Measurements from ENCODE around the gene SALL4. TPM values are rescaled to one million over a fixed set of nuclear protein-coding genes. Genes with fewer than 3 reads are reported as not detected.
"Not testable (repeated sequence)": the region's sequence is repeated elsewhere in the genome, so short reads cannot be mapped to it uniquely, and the experiment has no call there.

SALL4 gene
- total and polyA plus RNA-seq, 2 experiments from 2014 or later: 13.6 to 49.5 TPM

GRCh38 chr20:51740838-51741237 lies 61.5 kb downstream of the SALL4 start:
- no peak overlapping the region for H3K4me3 ChIP-seq
- no peak overlapping the region for H3K27ac ChIP-seq
- H3K9me3 ChIP-seq (ENCODE audit: low read depth): no peaks in the 10 kb centered on the region
- no peaks in the 10 kb centered on the region for H3K36me3 ChIP-seq
- no peak for TF ChIP-seq CTCF (IDR thresholded peaks at IDR 0.05; ENCODE audit: low read depth, low read length)
- DNase-seq (ENCODE audit: low read depth in 1 of 2, low spot score in 1 of 2): no peak
- no peaks in the 10 kb centered on the region for H3K4me1 ChIP-seq (ENCODE audit: low read depth)
- no peaks in the 10 kb centered on the region for H3K27me3 ChIP-seq

- H3K27me3 ChIP-seq; DNase-seq (ENCODE audit: low read depth in 1 of 2, low spot score in 1 of 2); H3K36me3 ChIP-seq; H3K4me1 ChIP-seq (ENCODE audit: low read depth); H3K27ac ChIP-seq; H3K4me3 ChIP-seq; H3K9me3 ChIP-seq (ENCODE audit: low read depth): not testable (repeated sequence)
These were observed 62.0 kb downstream of the SALL4 start for GRCh38 chr20:51740308-51740707.

- H3K27me3 ChIP-seq: no peaks in the 10 kb centered on the region
- no peak for TF ChIP-seq CTCF (IDR thresholded peaks at IDR 0.05; ENCODE audit: low read depth, low read length)
- no peaks in the 10 kb centered on the region for H3K4me1 ChIP-seq (ENCODE audit: low read depth)
- H3K36me3 ChIP-seq: no peaks in the 10 kb centered on the region
- no peak for DNase-seq (ENCODE audit: low read depth in 1 of 2, low spot score in 1 of 2)
- no peak overlapping the region for H3K4me3 ChIP-seq
- no peak overlapping the region for H3K27ac ChIP-seq
- H3K9me3 ChIP-seq (ENCODE audit: low read depth): no peaks in the 10 kb centered on the region
These were observed 62.5 kb downstream of the SALL4 start for GRCh38 chr20:51739722-51740249.

- DNase-seq (ENCODE audit: low read depth in 1 of 2, low spot score in 1 of 2): no peak
- TF ChIP-seq CTCF (IDR thresholded peaks at IDR 0.05; ENCODE audit: low read depth, low read length): no peak
- no peaks in the 10 kb centered on the region for H3K36me3 ChIP-seq
- H3K27ac ChIP-seq: no peak overlapping the region
- H3K4me3 ChIP-seq: no peak overlapping the region
- no peaks in the 10 kb centered on the region for H3K4me1 ChIP-seq (ENCODE audit: low read depth)
- H3K9me3 ChIP-seq (ENCODE audit: low read depth): no peaks in the 10 kb centered on the region
- no peaks in the 10 kb centered on the region for H3K27me3 ChIP-seq
These were observed 63.4 kb downstream of the SALL4 start for GRCh38 chr20:51738877-51739447.

GRCh38 chr20:51738261-51738660 lies 64.1 kb downstream of the SALL4 start:
- not testable (repeated sequence) for DNase-seq (ENCODE audit: low read depth in 1 of 2, low spot score in 1 of 2); H3K36me3 ChIP-seq; H3K27ac ChIP-seq; H3K27me3 ChIP-seq; H3K4me3 ChIP-seq; H3K4me1 ChIP-seq (ENCODE audit: low read depth); H3K9me3 ChIP-seq (ENCODE audit: low read depth)

- no peaks in the 10 kb centered on the region for H3K36me3 ChIP-seq
- H3K27ac ChIP-seq: no peak overlapping the region
- no peaks in the 10 kb centered on the region for H3K4me1 ChIP-seq (ENCODE audit: low read depth)
- no peak overlapping the region for H3K4me3 ChIP-seq
- TF ChIP-seq CTCF (IDR thresholded peaks at IDR 0.05; ENCODE audit: low read depth, low read length): no peak
- H3K9me3 ChIP-seq (ENCODE audit: low read depth): no peaks in the 10 kb centered on the region
- H3K27me3 ChIP-seq: no peaks in the 10 kb centered on the region
- no peak for DNase-seq (ENCODE audit: low read depth in 1 of 2, low spot score in 1 of 2)
These were observed 65.4 kb downstream of the SALL4 start for GRCh38 chr20:51736947-51737346.

All from cardiac muscle cell (in vitro differentiated cells and primary cell).